H9 (cell line): ENCODE results near the gene ANKRD52. TPM values are rescaled to one million over a fixed set of nuclear protein-coding genes. Genes with fewer than 3 reads are reported as not detected.

Experiments
- DNase-seq: peaks from one replicate; pipeline ENCODE4 v3.0.0-alpha.2; 2017
- H2AFZ ChIP-seq: one replicate; pipeline ENCODE4 v1.6.1; 2013; ENCODE audit warnings: mild to moderate bottlenecking, low read length, control low read depth, moderate library complexity
- H2AK5ac ChIP-seq: 2 replicates; pipeline ENCODE4 v1.6.1; 2013; ENCODE audit warnings: low read length, control low read depth, mixed read lengths; ENCODE audit not compliant: insufficient read length
- H2BK120ac ChIP-seq: one replicate; pipeline ENCODE4 v1.6.1; 2013; ENCODE audit warnings: low read depth, mild to moderate bottlenecking, low read length, control low read depth, inconsistent platforms; ENCODE audit not compliant: poor library complexity, severe bottlenecking
- H2BK12ac ChIP-seq: 2 replicates; pipeline ENCODE4 v1.6.1; 2013; ENCODE audit warnings: low read length, control low read depth, mixed read lengths, low read depth; ENCODE audit not compliant: insufficient read length
- H2BK15ac ChIP-seq: 2 replicates; pipeline ENCODE4 v1.6.1; 2013; ENCODE audit warnings: low read depth, low read length, control low read depth
- H2BK20ac ChIP-seq: one replicate; pipeline ENCODE4 v1.6.1; 2013; ENCODE audit warnings: low read depth, mild to moderate bottlenecking, low read length, control low read depth, inconsistent platforms; ENCODE audit not compliant: poor library complexity, severe bottlenecking
- H2BK5ac ChIP-seq: 2 replicates; pipeline ENCODE4 v1.6.1; 2013; ENCODE audit warnings: low read length, control low read depth, mixed read lengths; ENCODE audit not compliant: insufficient read length
- H3K14ac ChIP-seq: 2 replicates; pipeline ENCODE4 v1.6.1; 2013; ENCODE audit warnings: low read length, control low read depth; ENCODE audit not compliant: insufficient read depth
- H3K18ac ChIP-seq: 2 replicates; pipeline ENCODE4 v1.6.1; 2013; ENCODE audit warnings: low read depth, mild to moderate bottlenecking, mixed read lengths, low read length, control low read depth; ENCODE audit not compliant: insufficient read length
- H3K23ac ChIP-seq: 2 replicates; pipeline ENCODE4 v1.6.1; 2013; ENCODE audit warnings: low read length, control low read depth, mixed read lengths, low read depth; ENCODE audit not compliant: insufficient read length
- H3K23me2 ChIP-seq: 2 replicates; pipeline ENCODE4 v1.6.1; 2013; ENCODE audit warnings: low read depth, mild to moderate bottlenecking, mixed read lengths, low read length, control low read depth; ENCODE audit not compliant: insufficient read length, poor library complexity, severe bottlenecking
- H3K27ac ChIP-seq: 2 replicates; pipeline ENCODE4 v1.5.1; 2013; ENCODE audit warnings: low read length, control low read depth, mixed read lengths, low read depth; ENCODE audit not compliant: insufficient read length
- H3K27me3 ChIP-seq: 2 replicates; pipeline ENCODE4 v1.6.1; 2013; ENCODE audit warnings: low read length, control low read depth, inconsistent platforms; ENCODE audit not compliant: insufficient read depth
- H3K4ac ChIP-seq: 2 replicates; pipeline ENCODE4 v1.6.1; 2013; ENCODE audit warnings: low read depth, mild to moderate bottlenecking, control low read depth, inconsistent platforms, low read length, moderate library complexity
- H3K4me1 ChIP-seq: 2 replicates; pipeline ENCODE4 v1.6.1; 2013; ENCODE audit warnings: low read length, control low read depth, inconsistent platforms; ENCODE audit not compliant: insufficient read depth
- H3K4me2 ChIP-seq: 2 replicates; pipeline ENCODE4 v1.6.1; 2013; ENCODE audit warnings: low read length, control low read depth, mixed read lengths; ENCODE audit not compliant: insufficient read length, insufficient read depth
- H3K56ac ChIP-seq: 2 replicates; pipeline ENCODE4 v1.6.1; 2013; ENCODE audit warnings: low read depth, mild to moderate bottlenecking, mixed read lengths, low read length, control low read depth; ENCODE audit not compliant: insufficient read length
- H3K79me1 ChIP-seq: 2 replicates; pipeline ENCODE4 v1.6.1; 2013; ENCODE audit warnings: low read depth, mild to moderate bottlenecking, moderate library complexity, low read length, control low read depth, inconsistent platforms; ENCODE audit not compliant: insufficient read depth, poor library complexity, severe bottlenecking
- H3K79me2 ChIP-seq: 2 replicates; pipeline ENCODE4 v1.6.1; 2013; ENCODE audit warnings: low read length, control low read depth, inconsistent platforms; ENCODE audit not compliant: insufficient read depth
- H3K9ac ChIP-seq: 2 replicates; pipeline ENCODE4 v1.6.1; 2013; ENCODE audit warnings: low read length, control low read depth, mixed read lengths; ENCODE audit not compliant: insufficient read length; ENCODE audit errors: extremely low read depth
- H3K9me3 ChIP-seq: one replicate; pipeline ENCODE4 v1.6.1; 2013; ENCODE audit warnings: low read depth, low read length, inconsistent platforms; ENCODE audit not compliant: control insufficient read depth
- H3T11ph ChIP-seq: one replicate; pipeline ENCODE4 v1.6.1; 2013; ENCODE audit warnings: mild to moderate bottlenecking, low read length, control low read depth, inconsistent platforms
- H4K20me1 ChIP-seq: one replicate; pipeline ENCODE4 v1.6.1; 2013; ENCODE audit not compliant: control insufficient read depth, insufficient read length, insufficient read depth
- H4K5ac ChIP-seq: 2 replicates; pipeline ENCODE4 v1.6.1; 2013; ENCODE audit warnings: low read depth, mild to moderate bottlenecking, mixed read lengths, low read length, control low read depth; ENCODE audit not compliant: insufficient read length
- H4K8ac ChIP-seq: replicated peaks from 2 replicates; pipeline ENCODE4 v1.6.1; 2013; ENCODE audit warnings: low read length, control low read depth, mixed read lengths, low read depth; ENCODE audit not compliant: insufficient read length
- H4K91ac ChIP-seq: 2 replicates; pipeline ENCODE4 v1.6.1; 2013; ENCODE audit warnings: low read depth, mild to moderate bottlenecking, moderate library complexity, mixed read lengths, low read length, control low read depth; ENCODE audit not compliant: insufficient read length
- H3K27ac Mint-ChIP-seq, 3 experiments: 2 replicates in 2 of 3; 3 replicates in 1 of 3; pipeline ENCODE4 v1.8.0; 2020 to 2021; ENCODE audit warnings: mixed read lengths in 3 of 3, mild to moderate bottlenecking in 1 of 3, moderate library complexity in 1 of 3
- H3K27me3 Mint-ChIP-seq: 2 replicates; pipeline ENCODE4 v1.8.0; 2021; ENCODE audit warnings: low read depth, mild to moderate bottlenecking, moderate library complexity, mixed read lengths
- H3K36me3 Mint-ChIP-seq, 3 experiments: 2 replicates in 2 of 3; 3 replicates in 1 of 3; pipeline ENCODE4 v1.8.0; 2020 to 2021; ENCODE audit warnings: low read depth in 3 of 3, mixed read lengths in 3 of 3; ENCODE audit not compliant: insufficient read depth in 1 of 3
- H3K4me1 Mint-ChIP-seq, 2 experiments: 2 replicates each; pipeline ENCODE4 v1.8.0; 2020; ENCODE audit warnings: mixed read lengths in 2 of 2
- H3K4me3 Mint-ChIP-seq, 2 experiments: 2 replicates in 1 of 2; 3 replicates in 1 of 2; pipeline ENCODE4 v1.8.0; 2020 to 2021; ENCODE audit warnings: mild to moderate bottlenecking in 2 of 2, mixed read lengths in 2 of 2, moderate library complexity in 1 of 2
- H3K9me3 Mint-ChIP-seq, 2 experiments: 2 replicates in 1 of 2; 3 replicates in 1 of 2; pipeline ENCODE4 v1.8.0; 2020; ENCODE audit warnings: mild to moderate bottlenecking in 2 of 2, mixed read lengths in 2 of 2, moderate library complexity in 1 of 2
- CTCF ChIP-seq: fragments of 200-600 bp; sonication (generic); conservative IDR thresholded peaks from 3 replicates; pipeline ENCODE4 v1.8.0; 2021; ENCODE audit warnings: antibody characterized with exemption, mild to moderate bottlenecking
- WGBS: extraction: QIAGEN DNeasy Blood & Tissue Kit; methylation state at CpG from one replicate; pipeline ENCODE4 v1.1.7; 2013; ENCODE audit warnings: missing lambda C conversion rate, low lambda C conversion rate, mixed read lengths; ENCODE audit not compliant: insufficient read length; ENCODE audit errors: extremely low coverage; 5-methylcytosine and 5-hydroxymethylcytosine counted together
- total RNA-seq: library from RNA; stranded (reverse); gene quantifications from 2 replicates; pipeline ENCODE4 v1.2.1, GENCODE V29; 2021

Gene ANKRD52
- total RNA-seq, 1 experiment from 2014 or later, result 33.4 TPM

GRCh38 chr12:56229916-56230431, 28.2 kb downstream of the ANKRD52 start, which contains the start of gene SLC39A5:
Gene SLC39A5, plus strand, starts transcription at chr12:56230051. Its CDS starts 1,224 bp downstream, at chr12:56231275.
- no peaks in the 10 kb centered on the region for H3K27me3 ChIP-seq
- H3K27ac ChIP-seq, result no peak within 1 kb of the TSS
- no peak within 1 kb of the TSS; a peak in 1 of 5 replicates for H3K4me3 Mint-ChIP-seq
- no peaks in the 10 kb centered on the region for H3K23me2 ChIP-seq
- H2BK15ac ChIP-seq, result no peak within 1 kb of the TSS
- H3K9me3 Mint-ChIP-seq, result no peaks in the 10 kb centered on the region; a peak in 1 of 5 replicates
- WGBS, result no CpG with 5 or more reads among the region's 4 CpGs
- H2BK12ac ChIP-seq, result no peak within 1 kb of the TSS
- H2BK20ac ChIP-seq, result no peak within 1 kb of the TSS
- no peak within 1 kb of the TSS for H3K18ac ChIP-seq
- H4K5ac ChIP-seq, result no peak within 1 kb of the TSS
- TF ChIP-seq CTCF, result no peak
- no peak within 1 kb of the TSS; a peak in 1 of 7 replicates for H3K27ac Mint-ChIP-seq
- peaks cover 15 to 18% of the 10 kb centered on the region in 2 experiments for H3K4me1 Mint-ChIP-seq
- H2AK5ac ChIP-seq, result no peak within 1 kb of the TSS
- peaks cover 3% of the 10 kb centered on the region for H4K20me1 ChIP-seq
- H4K91ac ChIP-seq, result no peak within 1 kb of the TSS
- peaks cover 2 to 17% (median 10%) of the 10 kb centered on the region in 3 experiments; a peak in 5 of 7 replicates for H3K36me3 Mint-ChIP-seq
- H3K4me1 ChIP-seq, result no peaks in the 10 kb centered on the region
- no peaks in the 10 kb centered on the region for H3K79me2 ChIP-seq
- H3K56ac ChIP-seq, result no peak within 1 kb of the TSS
- H3K23ac ChIP-seq, result no peak within 1 kb of the TSS
- no peak within 1 kb of the TSS for H2BK120ac ChIP-seq
- H3K9me3 ChIP-seq, result no peaks in the 10 kb centered on the region
- DNase-seq, result no peak
- no peak within 1 kb of the TSS for H3K4me2 ChIP-seq
- no peak within 1 kb of the TSS for H3K14ac ChIP-seq
- no peak within 1 kb of the TSS for H4K8ac ChIP-seq
- H2AFZ ChIP-seq, result no peak within 1 kb of the TSS
- H3T11ph ChIP-seq, result no peak within 1 kb of the TSS
- no peaks in the 10 kb centered on the region for H3K79me1 ChIP-seq
- H3K4ac ChIP-seq, result no peak within 1 kb of the TSS
- H3K9ac ChIP-seq, result no peak within 1 kb of the TSS
- H3K27me3 Mint-ChIP-seq, result peaks cover 9% of the 10 kb centered on the region
- no peak within 1 kb of the TSS for H2BK5ac ChIP-seq
